NCI-H1048 (cell line): ENCODE results near the gene TRAPPC10.

Experiments
- DNase-seq: peaks from one replicate; lab custom pipeline; 2025; lab: John Stamatoyannopoulos, UW

Gene TRAPPC10

DNA sequence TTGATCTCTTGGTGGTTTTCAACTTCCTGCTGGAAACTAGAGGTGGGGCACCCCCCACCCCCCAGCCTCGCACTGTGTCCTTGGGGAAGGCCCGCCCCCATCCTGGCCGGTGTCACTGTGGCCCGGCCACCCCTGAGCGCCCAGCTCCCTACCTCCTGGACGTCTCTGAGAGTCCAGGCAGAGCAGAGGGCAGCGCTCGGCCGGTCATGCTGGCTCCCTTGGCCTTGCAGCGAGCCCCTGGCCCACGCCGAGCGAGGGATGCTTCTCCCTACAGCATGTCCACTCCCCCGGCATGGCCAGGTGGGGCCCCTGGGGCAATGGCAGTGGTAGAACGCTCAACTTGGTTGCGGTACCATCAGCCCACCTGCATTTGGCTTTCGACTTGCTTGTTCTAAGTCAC lies 28.7 kb upstream of the TRAPPC10 start:
- no peak for DNase-seq

DNA sequence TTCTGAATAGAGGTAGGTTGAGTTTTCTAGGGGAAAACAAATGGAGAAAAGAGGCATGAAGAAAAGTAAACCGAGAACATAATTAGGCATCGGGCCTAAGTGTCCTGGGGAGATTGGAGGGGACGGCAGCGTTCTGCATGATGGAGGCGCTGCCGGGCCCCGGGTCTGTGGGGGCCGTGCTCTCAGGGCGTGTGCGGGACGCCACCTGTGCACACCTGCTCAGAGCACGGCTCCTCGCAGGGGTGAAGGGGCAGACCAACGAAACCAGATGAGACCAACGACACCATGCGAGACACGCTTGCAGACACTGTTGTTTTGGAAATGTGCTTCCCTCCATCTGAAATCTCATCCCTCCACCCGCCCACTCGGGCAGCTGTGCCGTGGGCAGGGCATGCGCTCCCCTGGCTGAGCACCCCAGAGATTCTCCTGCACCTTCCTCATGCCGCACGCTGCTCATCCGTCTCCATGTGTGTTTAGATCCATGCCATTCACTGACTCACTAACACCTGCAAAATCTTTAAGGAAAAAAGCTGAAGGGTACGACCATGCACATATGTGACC lies 28.2 kb upstream of the TRAPPC10 start:
- no peak for DNase-seq

DNA sequence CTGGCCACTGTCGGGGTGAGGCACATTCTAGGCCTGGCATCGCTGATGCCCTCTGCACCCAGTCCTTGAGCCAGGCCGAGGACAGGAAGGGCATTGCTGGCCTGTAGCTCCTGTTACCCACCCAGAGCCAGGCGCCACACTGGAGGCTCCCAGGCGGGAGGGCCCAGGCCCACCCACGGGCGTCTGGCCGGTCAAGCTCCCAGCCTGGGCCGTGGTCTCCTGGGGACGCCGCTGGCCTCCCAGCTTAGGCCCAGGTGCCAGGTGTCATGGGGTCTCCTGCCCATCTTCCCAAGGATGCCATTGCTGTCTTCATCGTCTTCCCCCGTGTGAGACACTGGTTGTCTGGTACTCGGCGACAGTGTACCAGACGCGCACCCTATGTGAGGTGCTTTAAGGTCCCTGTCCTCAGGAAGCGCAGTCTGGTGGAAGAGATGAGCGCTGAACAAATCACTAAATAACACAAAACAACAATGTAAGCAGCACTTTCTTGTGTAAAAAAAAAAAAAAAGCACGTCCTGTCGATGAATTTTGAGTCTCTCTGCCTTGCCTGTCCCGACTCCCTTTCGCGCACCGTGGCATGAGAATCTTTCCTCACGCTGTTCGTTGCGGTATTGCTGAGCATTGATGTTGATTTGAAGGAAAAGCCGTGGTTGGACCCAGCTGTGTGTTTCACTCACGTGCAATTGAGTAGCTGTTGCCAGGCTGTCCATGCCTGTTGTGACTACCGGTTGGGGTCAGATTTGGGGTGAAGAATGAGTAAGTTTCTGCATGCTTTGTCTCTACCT lies 27.0 kb upstream of the TRAPPC10 start:
- no peak for DNase-seq

DNA sequence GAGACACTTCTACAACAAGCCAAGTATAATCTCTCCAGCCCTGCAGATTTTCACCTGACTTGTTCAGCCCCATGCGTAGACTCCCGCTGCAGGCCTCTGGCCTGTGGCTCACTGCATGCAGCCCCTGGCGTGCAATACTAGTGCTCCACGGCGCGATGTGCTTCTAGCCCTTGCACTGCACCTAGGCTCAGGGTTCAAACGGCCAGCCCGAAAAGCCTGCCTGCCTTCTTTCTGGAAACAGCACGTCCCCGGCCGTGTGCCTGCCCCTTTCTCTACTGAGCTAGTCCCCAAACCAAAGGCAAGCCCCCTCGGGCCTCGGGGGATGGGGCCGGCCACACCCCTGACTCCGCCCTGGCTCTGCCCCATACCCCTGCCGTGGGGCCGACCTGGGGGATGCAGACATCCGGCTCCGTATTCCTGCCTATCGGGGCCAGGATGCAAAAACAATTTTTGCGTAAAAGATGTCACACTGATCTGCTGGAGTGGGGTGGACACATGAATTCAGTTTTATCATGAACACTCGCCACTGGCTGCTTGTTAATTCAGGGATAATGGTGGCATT lies 26.3 kb upstream of the TRAPPC10 start:
- no peak for DNase-seq

DNA sequence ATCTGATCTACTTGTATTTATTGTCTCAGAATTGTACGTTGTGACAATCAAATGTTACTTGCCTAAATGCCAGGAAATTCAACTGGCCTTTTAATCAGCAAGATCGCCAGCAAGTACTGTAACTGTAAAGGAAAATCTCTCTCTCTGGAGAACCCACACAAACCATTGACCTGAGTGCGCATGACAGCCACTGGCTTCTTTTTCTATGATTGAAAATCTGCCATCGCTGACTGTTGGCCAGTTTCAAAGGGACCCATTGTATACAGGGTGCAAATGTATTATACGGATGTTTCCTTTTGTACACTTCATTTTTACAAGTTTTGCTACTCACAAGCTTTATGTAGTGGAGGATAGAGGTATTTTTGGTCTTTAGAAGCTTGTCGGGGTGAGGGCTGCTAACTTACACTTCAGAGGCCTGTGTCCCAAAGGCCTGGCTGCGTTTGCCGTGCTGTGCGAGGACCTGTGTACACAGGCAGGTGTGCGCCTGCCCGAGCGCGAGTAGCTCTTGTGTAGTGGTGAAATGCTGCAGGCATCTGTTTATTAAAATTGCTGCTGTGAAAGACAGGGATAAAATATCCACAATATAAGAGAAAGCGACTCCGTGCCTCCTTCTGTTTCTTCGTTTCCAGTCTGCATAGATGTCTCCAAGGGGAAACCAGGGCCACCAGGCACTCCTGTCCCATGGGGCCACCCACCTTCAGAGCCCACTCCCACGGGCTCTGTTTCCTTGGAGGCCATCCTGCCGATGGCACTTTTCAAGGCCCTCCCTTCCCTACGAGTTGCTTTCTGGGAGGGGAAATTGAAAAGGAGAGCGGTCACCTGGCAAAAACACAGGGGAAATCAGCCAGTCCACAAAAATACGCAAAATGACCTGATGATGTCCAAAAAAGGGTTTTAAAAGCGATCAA lies 25.3 kb upstream of the TRAPPC10 start:
- DNase-seq, result no peak

DNA sequence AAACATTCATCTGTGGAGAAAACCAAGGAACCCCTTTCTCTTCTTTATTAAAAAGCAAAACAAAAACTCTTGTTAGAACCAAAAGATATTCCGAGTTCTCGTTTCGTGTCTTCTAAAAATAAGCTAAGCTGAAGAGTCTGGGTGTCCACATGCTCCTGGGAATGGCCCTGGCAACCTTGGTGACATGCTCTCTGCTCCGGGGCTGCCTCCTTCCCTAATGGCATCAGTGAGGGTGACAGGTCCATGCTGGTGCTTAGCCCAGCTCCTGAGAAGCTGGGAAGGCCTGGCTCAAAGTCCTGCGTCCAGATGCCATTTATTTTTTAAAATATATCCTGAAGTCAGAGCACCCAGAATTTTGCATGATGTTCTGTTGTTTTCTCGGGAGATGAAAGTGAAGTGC lies 24.6 kb upstream of the TRAPPC10 start:
- no peak for DNase-seq

DNA sequence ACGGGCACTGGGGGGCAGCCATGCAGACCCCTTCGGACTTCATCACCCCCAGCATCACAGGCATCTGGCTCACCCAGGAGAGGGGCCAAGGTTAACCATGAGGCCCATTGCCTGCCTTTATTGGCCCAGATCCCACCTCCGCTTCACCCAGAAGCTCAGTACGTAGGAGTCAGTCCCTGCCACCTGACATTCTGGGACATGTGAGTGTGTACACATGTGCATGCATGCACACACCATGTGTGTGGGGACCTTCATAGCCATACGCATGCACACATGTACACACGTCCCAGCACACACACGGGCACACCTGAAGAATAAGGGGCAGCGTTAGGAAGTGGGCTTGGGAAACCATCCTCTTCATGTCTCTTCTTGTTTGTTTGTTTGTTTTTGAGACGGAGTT lies 24.1 kb upstream of the TRAPPC10 start:
- no peak for DNase-seq

DNA sequence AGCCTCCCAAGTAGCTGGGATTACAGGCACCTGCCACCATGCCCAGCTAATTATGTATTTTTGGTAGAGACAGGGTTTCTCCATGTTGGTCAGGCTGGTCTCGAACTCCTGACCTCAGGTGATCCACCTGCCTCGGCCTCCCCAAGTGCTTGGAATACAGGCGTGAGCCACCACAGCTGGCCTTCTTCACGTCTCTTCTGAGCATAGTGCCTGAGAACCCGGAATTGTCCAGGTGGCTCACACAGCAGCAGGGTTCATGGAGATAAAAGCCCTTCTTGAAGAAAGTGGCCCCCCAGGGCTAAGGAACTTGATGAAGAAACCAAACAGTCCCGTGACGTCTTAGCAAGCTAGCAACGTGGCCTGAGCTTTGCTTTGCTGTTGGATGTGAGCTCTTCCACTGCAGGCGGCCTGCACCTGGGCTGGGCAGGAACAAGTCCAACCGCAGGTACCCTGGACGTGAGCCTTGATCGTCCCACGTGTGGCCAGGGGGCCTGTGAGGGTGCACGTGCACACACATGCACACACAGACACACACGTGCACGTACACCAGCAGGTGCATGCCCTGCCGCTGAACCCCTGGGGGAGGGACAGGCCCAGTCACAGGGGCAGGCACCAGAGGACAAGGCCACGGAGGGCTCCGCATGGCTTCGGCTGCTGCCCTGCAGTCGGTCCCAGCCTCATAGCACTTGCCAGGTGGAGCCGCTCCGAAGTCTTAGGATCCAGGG lies 23.4 kb upstream of the TRAPPC10 start:
- DNase-seq, result no peak

DNA sequence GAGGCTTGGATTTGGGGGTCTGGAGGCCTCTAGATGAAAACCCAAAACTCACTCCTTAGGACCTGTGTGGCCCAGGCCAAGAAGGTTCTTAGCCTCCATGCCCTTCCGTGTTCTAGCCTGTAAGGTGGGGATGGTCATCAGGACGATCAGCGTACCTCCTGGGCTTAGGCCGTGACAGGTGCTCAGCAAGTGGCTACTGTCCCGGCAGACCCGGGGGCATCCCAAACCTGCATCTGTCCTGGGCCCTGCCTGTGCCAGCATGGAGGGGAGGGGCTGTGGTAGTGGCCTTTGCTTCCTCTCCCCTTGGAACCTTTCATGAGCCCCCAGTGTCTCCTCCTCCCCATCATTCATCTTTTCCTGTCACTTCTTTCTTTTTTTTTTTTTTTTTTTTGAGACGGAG lies 22.7 kb upstream of the TRAPPC10 start:
- no peak for DNase-seq

DNA sequence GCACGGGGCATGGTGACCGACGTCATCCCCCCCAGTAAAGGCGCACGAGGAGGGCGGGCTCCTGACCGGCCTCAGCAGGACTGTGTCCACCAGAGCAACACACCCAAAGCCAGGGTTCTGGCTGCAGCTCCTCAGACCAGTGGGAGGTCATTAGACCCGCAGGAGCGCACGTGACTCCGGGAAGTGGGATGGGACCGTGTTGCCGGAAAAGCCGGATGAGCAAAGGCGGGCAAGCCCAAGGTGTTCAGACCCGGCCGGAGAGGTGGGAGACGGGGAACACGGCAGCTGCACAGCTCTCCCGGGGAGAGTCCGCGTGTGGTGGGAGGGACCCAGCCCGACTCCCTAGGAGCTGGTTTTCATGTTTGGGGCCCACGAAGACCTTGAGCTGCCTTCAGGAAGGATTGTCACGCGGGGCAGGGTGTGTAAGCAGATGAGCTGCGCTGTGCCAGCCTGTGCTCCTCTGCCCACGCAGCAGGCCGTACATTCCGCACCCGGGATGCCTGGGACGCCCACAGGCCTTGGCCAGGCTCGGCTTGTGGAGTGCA lies 20.6 kb upstream of the TRAPPC10 start:
- no peak for DNase-seq

DNA sequence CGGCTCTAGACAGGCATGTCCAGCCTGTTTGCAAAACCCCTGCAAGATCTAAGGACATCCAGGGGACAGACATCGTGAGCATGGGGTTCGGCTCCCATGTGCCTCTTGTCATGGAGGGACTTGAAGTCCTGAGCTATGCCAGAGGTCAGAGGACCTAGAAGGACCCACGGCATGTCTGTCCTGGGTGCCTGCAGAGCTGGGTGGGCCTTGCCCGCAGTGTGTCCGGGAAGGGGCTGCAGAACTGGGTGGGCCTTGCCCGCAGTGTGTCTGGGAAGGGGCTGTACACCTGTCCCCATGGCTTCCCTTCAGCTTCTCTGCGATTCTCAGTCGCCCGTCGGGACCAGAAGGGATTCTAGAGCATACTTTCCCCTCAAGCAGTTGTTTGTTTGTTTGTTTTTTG lies 20.0 kb upstream of the TRAPPC10 start:
- no peak for DNase-seq

DNA sequence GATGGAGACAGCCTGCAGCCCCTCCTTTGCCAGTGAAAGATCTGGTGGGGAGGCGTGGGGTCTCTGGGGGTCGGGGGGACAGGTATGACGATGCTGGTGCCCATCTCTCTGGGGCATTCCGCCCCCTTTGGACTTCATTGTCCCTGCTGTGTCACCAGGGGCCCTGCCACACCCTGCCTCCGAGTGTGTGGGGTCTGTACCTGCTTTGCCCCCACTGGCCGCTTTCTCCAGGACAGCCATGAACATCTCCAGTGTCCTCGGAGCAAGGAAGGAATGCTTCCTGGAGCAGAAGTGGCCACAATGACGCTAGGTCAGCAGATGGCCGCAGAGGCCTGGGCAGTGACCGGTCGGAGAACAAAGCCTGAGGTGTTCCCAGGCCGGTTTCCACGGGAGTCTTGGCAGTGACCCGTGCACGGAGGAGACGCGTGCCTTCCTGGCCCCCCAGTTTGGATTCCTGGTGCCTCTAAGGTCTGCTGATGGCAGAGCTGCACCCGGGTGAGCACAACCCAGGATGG lies 18.6 kb upstream of the TRAPPC10 start:
- no peak for DNase-seq

DNA sequence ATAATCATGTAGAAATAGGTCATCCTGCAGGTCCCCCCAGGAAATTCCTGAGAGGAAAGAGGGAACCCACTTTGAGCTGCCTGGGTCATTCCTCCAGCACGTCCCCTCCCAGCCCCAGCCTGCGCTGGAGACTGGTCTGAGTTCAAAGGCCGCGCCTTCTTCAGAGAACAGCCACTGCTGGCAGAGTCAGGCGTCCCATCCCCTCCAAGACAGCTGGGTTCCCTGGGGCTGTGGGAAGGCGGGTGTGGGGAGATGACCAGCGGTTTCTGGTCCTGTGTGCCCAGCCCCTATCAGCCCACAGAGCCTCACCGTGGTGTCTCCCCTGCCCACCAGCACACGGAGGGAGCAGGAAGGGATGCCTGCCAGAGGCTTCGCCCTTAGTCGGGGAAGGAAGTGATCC lies 18.0 kb upstream of the TRAPPC10 start:
- no peak for DNase-seq

DNA sequence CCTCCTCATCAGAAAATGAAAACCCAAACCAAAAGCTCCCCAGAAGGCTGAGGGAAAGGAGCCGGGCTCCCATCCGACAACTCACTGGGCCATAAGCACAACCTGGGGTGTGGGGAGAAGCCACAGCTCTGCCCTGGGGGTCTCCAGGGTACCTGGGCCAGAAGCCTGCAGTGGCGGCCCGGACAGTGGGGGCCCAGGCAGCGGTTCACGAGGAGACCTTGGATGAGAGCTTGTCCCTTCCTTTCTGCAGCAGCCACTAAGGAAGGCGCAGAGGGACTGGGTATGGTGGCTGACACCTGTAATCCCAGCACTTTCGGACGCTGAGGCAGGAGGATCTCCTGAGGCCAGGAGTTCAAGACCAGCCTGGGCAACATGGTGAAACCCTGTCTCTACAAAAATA lies 17.5 kb upstream of the TRAPPC10 start:
- DNase-seq, result no peak

DNA sequence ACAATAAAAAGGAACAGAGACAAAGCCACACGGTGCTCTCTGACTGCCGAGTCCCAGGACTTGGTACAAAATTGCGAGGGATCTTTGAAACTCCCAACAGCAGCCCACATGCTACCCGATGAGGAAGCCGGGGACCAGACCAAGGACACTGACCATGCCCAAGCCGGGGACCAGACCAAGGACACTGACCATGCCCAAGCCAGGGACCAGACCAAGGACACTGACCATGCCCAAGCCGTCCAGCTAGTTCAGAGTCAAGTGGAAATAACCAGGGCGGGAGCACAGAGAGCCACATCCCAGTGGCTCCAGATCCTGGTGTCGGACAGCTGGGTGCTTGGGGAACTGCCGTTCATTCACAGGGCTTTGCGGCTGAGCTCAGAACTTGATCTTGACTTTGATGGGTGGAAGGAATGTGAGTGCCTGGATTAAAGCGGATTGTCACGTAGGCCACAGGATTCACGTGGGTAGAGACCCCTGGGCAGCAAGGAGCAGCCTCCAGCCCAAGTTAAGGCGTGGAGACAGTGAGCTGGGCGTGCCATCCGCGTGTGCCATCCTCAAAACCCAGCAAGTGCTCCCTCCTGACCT lies 16.5 kb upstream of the TRAPPC10 start:
- DNase-seq, result no peak

DNA sequence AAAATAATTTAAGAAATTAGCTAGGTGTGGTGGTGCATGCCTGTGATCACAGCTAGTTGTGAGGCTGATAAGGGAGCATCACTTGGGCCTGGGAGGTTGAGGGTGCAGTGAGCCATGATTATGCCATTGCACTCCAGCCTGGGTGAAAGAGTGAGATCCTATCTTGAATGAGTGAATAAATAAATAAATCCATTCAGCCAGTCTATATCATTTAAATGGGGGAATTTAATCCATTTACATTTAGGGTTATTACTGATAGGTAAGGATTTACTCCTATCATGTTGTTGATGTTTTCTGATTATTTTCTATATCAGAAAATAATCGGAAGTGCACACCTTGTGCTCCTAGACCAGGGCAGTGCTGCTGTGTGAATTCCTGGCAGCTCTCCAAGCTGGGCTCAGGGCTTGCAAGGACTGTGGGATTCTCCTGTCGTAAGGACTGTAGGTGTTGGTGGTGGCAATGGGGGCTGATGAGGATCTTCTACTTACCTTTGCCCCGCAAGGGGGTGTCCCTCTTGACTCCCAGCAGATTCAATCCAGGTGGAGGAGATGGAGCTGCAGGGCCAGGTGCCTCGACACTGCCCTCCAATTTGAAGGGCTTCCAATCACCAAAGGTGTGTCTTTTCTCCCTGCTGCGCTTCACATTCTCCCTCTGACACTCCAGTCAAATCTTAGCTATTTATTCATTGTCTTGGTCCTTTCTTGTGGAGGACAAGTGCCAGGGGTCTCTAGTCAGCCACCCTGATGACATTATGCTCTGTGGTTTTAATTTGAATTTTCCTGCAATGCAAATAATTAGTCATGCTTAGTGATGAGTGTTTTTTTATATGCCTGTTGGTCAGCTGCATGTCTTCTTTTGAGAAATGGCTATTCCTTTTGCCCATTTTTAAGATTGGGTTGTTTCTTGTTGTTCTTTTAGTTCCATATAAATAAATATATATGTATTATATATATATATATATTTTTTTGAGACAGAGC lies 14.1 kb upstream of the TRAPPC10 start:
- DNase-seq, result no peak

DNA sequence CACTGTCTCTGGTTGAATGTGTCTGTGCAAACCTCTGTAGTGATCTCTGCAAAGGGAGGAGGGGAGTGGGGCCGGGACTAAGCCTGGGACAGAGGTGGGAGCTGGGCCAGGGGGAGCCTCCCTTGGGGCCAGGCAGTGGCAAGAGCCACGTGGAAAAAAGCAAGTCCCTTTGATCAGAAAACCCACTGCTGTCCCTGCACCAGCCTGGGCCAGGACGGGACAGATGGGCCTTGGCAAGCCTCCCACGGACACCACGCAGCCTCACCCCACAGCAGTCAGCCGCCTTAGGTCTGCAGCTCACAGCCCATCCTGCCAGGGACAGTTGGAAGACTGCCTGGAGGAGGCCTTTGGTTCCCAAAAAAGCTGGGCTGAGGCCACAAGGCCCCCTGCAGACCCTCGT lies 11.7 kb upstream of the TRAPPC10 start:
- no peak for DNase-seq

DNA sequence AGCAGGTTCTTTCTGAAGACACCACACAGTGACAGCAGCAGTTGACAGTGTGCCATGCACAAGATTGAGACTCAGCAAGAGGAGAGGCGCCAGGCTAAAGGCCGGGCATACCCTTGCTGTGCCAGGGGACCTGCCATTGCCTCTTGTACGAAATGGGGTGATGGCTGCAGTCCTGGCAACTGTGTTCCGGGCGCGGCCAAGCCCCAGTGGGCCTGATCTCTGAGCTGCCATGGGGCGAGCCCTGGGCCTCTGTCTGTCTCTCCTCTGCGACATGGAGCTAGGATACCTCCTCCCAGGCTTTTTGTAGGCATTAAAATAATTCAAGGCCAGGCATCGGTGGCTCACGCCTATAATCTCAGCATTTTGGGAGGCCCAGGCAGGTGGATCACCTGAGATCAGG lies 9.6 kb upstream of the TRAPPC10 start:
- no peak for DNase-seq

DNA sequence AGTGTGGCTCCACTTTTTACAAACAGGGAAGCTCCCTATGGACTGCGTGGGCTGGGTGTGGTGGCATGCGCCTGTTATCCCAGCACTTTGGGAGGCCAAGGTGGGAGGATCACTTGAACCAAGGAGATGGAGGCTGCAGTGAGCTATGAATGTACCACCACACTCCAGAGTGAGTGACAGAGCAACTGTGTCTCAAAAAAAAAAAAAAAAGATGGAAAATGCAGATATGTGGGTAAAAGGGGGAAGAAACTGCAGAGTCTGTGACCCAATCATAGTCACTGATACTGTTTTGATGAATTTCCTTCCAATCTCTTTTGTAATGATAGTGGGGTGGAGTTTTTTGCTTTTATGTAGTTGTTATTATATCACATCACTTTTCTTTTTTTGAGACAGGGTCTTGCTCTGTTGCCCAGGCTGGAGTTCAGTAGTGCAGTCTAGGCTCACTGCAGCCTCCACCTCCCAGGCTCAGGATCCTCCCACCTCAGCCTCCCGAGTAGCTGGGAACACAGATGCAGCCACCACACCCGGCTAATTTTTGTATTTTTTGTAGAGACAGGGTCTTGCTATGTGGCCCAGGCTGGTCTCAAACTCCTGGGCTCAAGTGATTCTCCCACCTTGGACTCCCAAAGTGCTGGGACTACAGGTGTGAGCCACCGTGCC lies 8.7 kb upstream of the TRAPPC10 start:
- DNase-seq, result no peak
